ENCODE measurements around the gene SMIM23. TPM values are rescaled to one million over a fixed set of nuclear protein-coding genes. Genes with fewer than 3 reads are reported as not detected.

Gene SMIM23
- total and polyA plus RNA-seq, 4 donors, result not detected

GRCh38 chr5:171808453-171808852, 22.8 kb downstream of the SMIM23 start:
- no peak overlapping the region for H3K27ac ChIP-seq (ENCODE audit: low read depth in 1 of 2, low read length in 1 of 2)
- peaks cover 0 to 15% (median 10%) of the 10 kb centered on the region in 3 donors for H3K27me3 ChIP-seq (ENCODE audit: control insufficient read depth in 3 of 3, insufficient read depth in 3 of 3, low read length in 2 of 3)
- H3K9me3 ChIP-seq (ENCODE audit: control insufficient read depth in 4 of 4, insufficient read depth in 3 of 4, low read length in 3 of 4), result peaks cover 0 to 3% (median 0%) of the 10 kb centered on the region in 4 donors
- no peak for TF ChIP-seq CTCF (IDR thresholded peaks at IDR 0.05; ENCODE audit: control extremely low read depth, extremely low read depth)
- no peaks in the 10 kb centered on the region for H3K36me3 ChIP-seq (ENCODE audit: control insufficient read depth in 4 of 4, insufficient read depth in 4 of 4, low read length in 4 of 4)
- ATAC-seq (ENCODE audit: insufficient read depth, low FRiP score) (no peak), DNase-seq (no peak)
- H3K9ac ChIP-seq (ENCODE audit: insufficient read depth in 1 of 2, low read length in 2 of 2), result no peak overlapping the region
- no peak overlapping the region for H3K4me3 ChIP-seq
- no peaks in the 10 kb centered on the region for H3K4me1 ChIP-seq (ENCODE audit: control insufficient read depth in 5 of 5, insufficient read depth in 5 of 5, low read length in 5 of 5)
- 91 to 93% methylated on average over 4 of the region's 4 CpGs for WGBS, 2 donors

- Histone ChIP-seq H3K9me3 (ENCODE audit: control insufficient read depth in 4 of 4, insufficient read depth in 3 of 4, low read length in 3 of 4) (peaks cover 0 to 3% (median 0%) of the 10 kb centered on the region in 4 donors), H3K9ac (ENCODE audit: insufficient read depth in 1 of 2, low read length in 2 of 2) (no peak overlapping the region), H3K4me3 (no peak overlapping the region), H3K36me3 (ENCODE audit: control insufficient read depth in 4 of 4, insufficient read depth in 4 of 4, low read length in 4 of 4) (no peaks in the 10 kb centered on the region), H3K4me1 (ENCODE audit: control insufficient read depth in 5 of 5, insufficient read depth in 5 of 5, low read length in 5 of 5) (no peaks in the 10 kb centered on the region), H3K27me3 (ENCODE audit: control insufficient read depth in 3 of 3, insufficient read depth in 3 of 3, low read length in 2 of 3) (peaks cover 0 to 15% (median 10%) of the 10 kb centered on the region in 3 donors), H3K27ac (ENCODE audit: low read depth in 1 of 2, low read length in 1 of 2) (no peak overlapping the region)
- no peak for DNase-seq
- no peak for ATAC-seq (ENCODE audit: insufficient read depth, low FRiP score)
- no peak for TF ChIP-seq CTCF (IDR thresholded peaks at IDR 0.05; ENCODE audit: control extremely low read depth, extremely low read depth)
These were observed 23.3 kb downstream of the SMIM23 start for GRCh38 chr5:171808951-171809350.

GRCh38 chr5:171810227-171810626, 24.6 kb downstream of the SMIM23 start:
- Histone ChIP-seq H3K9me3 (ENCODE audit: control insufficient read depth in 4 of 4, insufficient read depth in 3 of 4, low read length in 3 of 4) (peaks cover 0 to 3% (median 0%) of the 10 kb centered on the region in 4 donors), H3K27me3 (ENCODE audit: control insufficient read depth in 3 of 3, insufficient read depth in 3 of 3, low read length in 2 of 3) (peaks cover 0 to 10% (median 10%) of the 10 kb centered on the region in 3 donors), H3K27ac (ENCODE audit: low read depth in 1 of 2, low read length in 1 of 2) (no peak overlapping the region), H3K4me3 (no peak overlapping the region), H3K36me3 (ENCODE audit: control insufficient read depth in 4 of 4, insufficient read depth in 4 of 4, low read length in 4 of 4) (no peaks in the 10 kb centered on the region), H3K9ac (ENCODE audit: insufficient read depth in 1 of 2, low read length in 2 of 2) (no peak overlapping the region), H3K4me1 (ENCODE audit: control insufficient read depth in 5 of 5, insufficient read depth in 5 of 5, low read length in 5 of 5) (no peaks in the 10 kb centered on the region)
- DNase-seq (peak; percentile 39 to 70 (median 64)), ATAC-seq (ENCODE audit: insufficient read depth, low FRiP score) (no peak)
- 77 to 86% methylated on average over 11 of the region's 11 CpGs for WGBS, 2 donors
- no peak for TF ChIP-seq CTCF (IDR thresholded peaks at IDR 0.05; ENCODE audit: control extremely low read depth, extremely low read depth)

GRCh38 chr5:171813270-171813669, 27.7 kb downstream of the SMIM23 start:
- H3K36me3 ChIP-seq (ENCODE audit: control insufficient read depth in 4 of 4, insufficient read depth in 4 of 4, low read length in 4 of 4), result no peaks in the 10 kb centered on the region
- H3K4me3 ChIP-seq, result no peak overlapping the region
- H3K9ac ChIP-seq (ENCODE audit: insufficient read depth in 1 of 2, low read length in 2 of 2), result no peak overlapping the region
- no peaks in the 10 kb centered on the region for H3K27me3 ChIP-seq (ENCODE audit: control insufficient read depth in 3 of 3, insufficient read depth in 3 of 3, low read length in 2 of 3)
- no peak for ATAC-seq (ENCODE audit: insufficient read depth, low FRiP score)
- peaks cover 0 to 2% (median 0%) of the 10 kb centered on the region in 4 donors for H3K9me3 ChIP-seq (ENCODE audit: control insufficient read depth in 4 of 4, insufficient read depth in 3 of 4, low read length in 3 of 4)
- no peaks in the 10 kb centered on the region for H3K4me1 ChIP-seq (ENCODE audit: control insufficient read depth in 5 of 5, insufficient read depth in 5 of 5, low read length in 5 of 5)
- no peak for DNase-seq
- 89 to 95% methylated on average over 4 of the region's 4 CpGs for WGBS, 2 donors
- H3K27ac ChIP-seq (ENCODE audit: low read depth in 1 of 2, low read length in 1 of 2), result no peak overlapping the region
- TF ChIP-seq CTCF (IDR thresholded peaks at IDR 0.05; ENCODE audit: control extremely low read depth, extremely low read depth), result no peak

Measured in lung (tissue), 12 donors.